BJ (cell line): Measurements from ENCODE around the gene USP19. TPM values are rescaled to one million over a fixed set of nuclear protein-coding genes. Genes with fewer than 3 reads are reported as not detected.

Source experiments
- CTCF ChIA-PET: fragments of 350-600 bp; formaldehyde crosslinking; extraction: SDS; loops from one replicate; lab custom pipeline; 2021; ENCODE audit warnings: antibody characterized with exemption, inconsistent platforms; lab: Yijun Ruan, JAX
- POLR2A ChIA-PET: fragments of 300-600 bp; sonication (Branson Sonifier 250); formaldehyde crosslinking; extraction: SDS; loops from one replicate; lab custom pipeline; 2021; ENCODE audit warnings: antibody characterized with exemption; lab: Charles Lee
- DNase-seq: peaks from one replicate; pipeline ENCODE4 v3.0.0-alpha.2; 2011; ENCODE audit warnings: low read depth
- H3K27me3 ChIP-seq: 2 replicates; pipeline ENCODE4 v1.6.0; 2011; ENCODE audit warnings: low read length; ENCODE audit not compliant: control insufficient read depth, insufficient read depth
- H3K36me3 ChIP-seq: 2 replicates; pipeline ENCODE4 v1.5.1; 2011; ENCODE audit warnings: low read length; ENCODE audit not compliant: control insufficient read depth, insufficient read depth
- H3K4me3 ChIP-seq: 2 replicates; pipeline ENCODE4 v1.5.1; 2011; ENCODE audit warnings: low read depth, mild to moderate bottlenecking, control low read depth, low read length
- polyA plus RNA-seq: library from polyadenylated mRNA; depleted of rRNA; stranded (reverse); fragments of >200 nt; gene quantifications from 2 replicates; pipeline ENCODE4 v1.2.3, GENCODE V29; 2011
- TF ChIP-seq, protein P1 (sequence below): IDR thresholded peaks from 2 replicates; pipeline ENCODE4 v1.5.1; 2011; ENCODE audit warnings: low read depth, mild to moderate bottlenecking, control low read depth, inconsistent platforms, low read length, moderate library complexity; ENCODE audit not compliant: insufficient read depth

The USP19 gene
- polyA plus RNA-seq, 1 experiment = 54.6 TPM

DNA sequence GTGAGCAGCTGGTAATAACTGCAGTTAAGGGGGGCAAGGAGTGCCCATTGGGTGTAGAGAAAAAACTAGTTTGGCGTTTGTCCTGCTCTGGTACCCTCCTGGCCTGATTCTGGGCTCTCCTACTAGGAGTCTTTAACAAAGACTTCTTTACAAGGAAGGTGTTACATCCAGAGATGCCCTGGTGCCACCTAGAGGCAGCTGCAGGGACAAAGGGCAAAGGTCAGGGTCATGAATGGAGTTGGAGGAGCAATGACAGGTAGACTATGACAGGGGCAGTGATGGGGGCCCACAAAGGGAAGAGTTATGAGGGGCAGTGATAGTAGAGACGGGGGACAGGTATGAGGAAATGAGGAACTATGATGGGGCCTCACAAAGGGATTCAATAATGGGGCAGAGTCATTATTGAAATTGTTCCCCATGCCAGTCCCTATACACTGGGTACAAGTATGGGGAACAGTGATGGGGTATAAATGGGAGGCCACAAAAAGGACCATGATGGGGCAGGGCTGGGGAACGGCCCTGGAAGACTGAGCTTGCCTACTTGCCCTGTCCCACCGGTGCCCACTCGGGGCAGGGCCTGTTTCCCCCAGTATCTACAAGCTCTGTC lies 37.6 kb upstream of the USP19 start:
- TF ChIP-seq, protein P1, sequence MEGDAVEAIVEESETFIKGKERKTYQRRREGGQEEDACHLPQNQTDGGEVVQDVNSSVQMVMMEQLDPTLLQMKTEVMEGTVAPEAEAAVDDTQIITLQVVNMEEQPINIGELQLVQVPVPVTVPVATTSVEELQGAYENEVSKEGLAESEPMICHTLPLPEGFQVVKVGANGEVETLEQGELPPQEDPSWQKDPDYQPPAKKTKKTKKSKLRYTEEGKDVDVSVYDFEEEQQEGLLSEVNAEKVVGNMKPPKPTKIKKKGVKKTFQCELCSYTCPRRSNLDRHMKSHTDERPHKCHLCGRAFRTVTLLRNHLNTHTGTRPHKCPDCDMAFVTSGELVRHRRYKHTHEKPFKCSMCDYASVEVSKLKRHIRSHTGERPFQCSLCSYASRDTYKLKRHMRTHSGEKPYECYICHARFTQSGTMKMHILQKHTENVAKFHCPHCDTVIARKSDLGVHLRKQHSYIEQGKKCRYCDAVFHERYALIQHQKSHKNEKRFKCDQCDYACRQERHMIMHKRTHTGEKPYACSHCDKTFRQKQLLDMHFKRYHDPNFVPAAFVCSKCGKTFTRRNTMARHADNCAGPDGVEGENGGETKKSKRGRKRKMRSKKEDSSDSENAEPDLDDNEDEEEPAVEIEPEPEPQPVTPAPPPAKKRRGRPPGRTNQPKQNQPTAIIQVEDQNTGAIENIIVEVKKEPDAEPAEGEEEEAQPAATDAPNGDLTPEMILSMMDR = peak; percentile 30; the same call in 1 of the 2 replicates
- no peak overlapping the region for H3K4me3 ChIP-seq
- POLR2A ChIA-PET = no interaction called here
- DNase-seq = no peak
- no peaks in the 10 kb centered on the region for H3K27me3 ChIP-seq
- CTCF ChIA-PET = interaction anchor here (3.5 kb wide), 1 partner anchor 12 kb away, joined by 18 read pairs; the partner anchor contains the start of gene KLHDC8B
- H3K36me3 ChIP-seq = peaks cover 7% of the 10 kb centered on the region

DNA sequence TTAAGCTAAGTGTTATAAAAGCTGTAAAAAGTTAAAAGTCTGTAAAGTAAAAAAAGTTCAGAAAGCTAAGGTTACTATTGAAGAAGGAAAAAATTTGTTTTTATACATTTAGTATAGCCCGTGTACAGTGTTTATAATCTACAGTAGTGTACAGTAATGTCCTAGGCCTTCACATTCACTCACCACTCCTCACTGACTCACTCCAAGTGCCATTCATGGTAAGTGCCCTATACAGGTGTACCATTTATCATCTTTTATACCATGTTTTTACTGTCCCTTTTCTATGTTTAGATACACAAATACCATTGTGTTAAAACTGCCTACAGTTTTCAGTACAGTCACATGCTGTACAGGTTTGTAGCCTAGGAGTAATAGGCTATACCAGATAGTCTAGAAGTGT lies 36.7 kb upstream of the USP19 start:
- CTCF ChIA-PET = interaction anchor here (0.7 to 3.5 kb wide), 3 partner anchors 13 to 25 kb away, joined by 3 to 18 read pairs (median 4); partner anchors contain the start of genes KLHDC8B and LAMB2
- no peak overlapping the region for H3K4me3 ChIP-seq
- no peaks in the 10 kb centered on the region for H3K27me3 ChIP-seq
- POLR2A ChIA-PET = no interaction called here
- TF ChIP-seq, protein P1 = no peak
- DNase-seq = no peak
- no peaks in the 10 kb centered on the region for H3K36me3 ChIP-seq

DNA sequence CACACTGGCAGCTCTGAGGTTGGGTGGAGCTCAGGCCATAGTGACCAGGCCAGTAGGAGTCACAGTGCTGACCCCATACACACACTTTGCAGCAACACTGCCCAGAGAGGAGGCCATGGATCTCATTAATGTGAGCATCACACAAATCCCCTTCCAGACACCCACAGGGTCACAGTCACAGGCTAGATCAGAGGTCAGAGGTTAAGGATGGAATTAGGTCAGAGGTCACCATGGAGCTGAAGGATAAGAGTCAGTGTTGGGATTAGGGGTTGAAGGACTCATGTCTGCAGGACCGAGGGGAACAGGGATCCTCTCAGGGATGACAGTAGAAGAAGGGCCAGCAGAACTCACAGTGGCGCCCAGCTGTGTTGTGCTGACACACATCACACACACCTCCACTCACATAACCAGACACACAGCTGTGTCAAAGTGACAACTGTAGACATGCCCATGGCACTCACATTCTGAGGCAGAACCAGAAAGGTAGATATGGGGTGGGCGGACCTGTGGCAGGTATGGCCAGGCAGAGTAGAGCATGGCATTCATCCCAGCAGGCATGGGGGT lies 32.8 kb upstream of the USP19 start:
- Histone ChIP-seq H3K36me3 (no peaks in the 10 kb centered on the region), H3K4me3 (no peak overlapping the region), H3K27me3 (0 out of 2 replicates have a peak, but pooled peaks cover 1% of the 10 kb centered on the region)
- POLR2A ChIA-PET = no interaction called here
- no peak for DNase-seq
- TF ChIP-seq, protein P1 = no peak
- CTCF ChIA-PET = interaction anchor here (0.7 kb wide), 1 partner anchor 17 kb away, joined by 3 read pairs; no protein-coding TSS in a partner anchor

DNA sequence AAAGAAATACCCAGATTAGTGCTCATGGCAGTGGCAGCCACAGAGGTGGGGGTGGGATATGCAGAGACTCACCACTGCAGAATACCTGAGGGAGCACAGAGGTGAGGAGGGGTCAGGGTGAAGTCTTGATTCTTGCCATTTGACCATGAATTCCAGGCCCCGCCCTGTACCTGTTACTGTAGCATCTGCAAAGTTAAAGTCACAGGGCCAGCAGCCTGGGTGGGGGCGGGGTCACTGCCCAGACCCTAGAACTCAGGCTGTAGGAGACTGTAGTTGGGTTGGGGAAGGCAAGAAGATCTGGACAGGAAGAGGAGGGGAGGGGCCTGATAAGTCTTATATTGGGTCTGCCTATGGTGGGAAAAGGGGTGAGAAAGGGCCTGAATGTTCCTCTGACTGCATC lies 31.0 kb upstream of the USP19 start:
- ChIA-PET POLR2A (no interaction called here), CTCF (no interaction called here)
- no peak for DNase-seq
- no peak overlapping the region for H3K4me3 ChIP-seq
- TF ChIP-seq, protein P1 = no peak
- H3K36me3 ChIP-seq = no peaks in the 10 kb centered on the region
- H3K27me3 ChIP-seq = 0 out of 2 replicates have a peak, but pooled peaks cover 1% of the 10 kb centered on the region

DNA sequence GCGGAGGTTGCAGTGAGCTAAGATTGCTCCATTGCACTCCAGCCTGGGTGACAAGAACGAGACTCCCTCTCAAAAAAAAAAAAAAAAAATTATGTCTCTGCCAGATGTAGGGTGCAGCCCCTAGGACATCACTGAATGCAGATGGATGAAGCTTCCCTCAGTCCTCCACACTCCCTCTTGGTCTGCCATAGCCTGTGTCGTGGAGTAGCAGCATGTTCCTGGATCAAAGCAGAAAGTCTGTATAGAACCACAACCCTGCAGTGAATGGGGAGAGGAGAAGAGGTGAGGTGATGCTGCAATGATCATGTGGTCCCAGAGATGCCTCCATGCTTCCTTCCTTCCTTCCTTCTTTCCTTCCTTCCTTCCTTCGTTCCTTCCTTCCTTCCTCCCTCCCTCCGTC lies 27.5 kb upstream of the USP19 start:
- no peak overlapping the region for H3K4me3 ChIP-seq
- H3K36me3 ChIP-seq = no peaks in the 10 kb centered on the region
- H3K27me3 ChIP-seq = 0 out of 2 replicates have a peak, but pooled peaks cover 1% of the 10 kb centered on the region
- DNase-seq = no peak
- CTCF ChIA-PET = no interaction called here
- POLR2A ChIA-PET = no interaction called here
- TF ChIP-seq, protein P1 = no peak
